GM12875 (cell line): ENCODE data around the gene LEUTX.
"Not testable (repeated sequence)": the region's sequence is repeated elsewhere in the genome, so short reads cannot be mapped to it uniquely, and the experiment has no call there.

Experiments used
- H3K4me3 ChIP-seq: one replicate; pipeline ENCODE4 v1.5.1; 2011; ENCODE audit warnings: low read depth, low read length, control low read depth
- CTCF ChIP-seq: IDR thresholded peaks from 2 replicates; pipeline ENCODE4 v1.5.1; 2011; ENCODE audit warnings: low read depth, mild to moderate bottlenecking, control low read depth, inconsistent platforms, low read length, moderate library complexity, borderline replicate concordance; ENCODE audit not compliant: insufficient read depth

Gene LEUTX

GRCh38 chr19:39802958-39803357 lies 24.3 kb downstream of the LEUTX start:
- TF ChIP-seq CTCF = no peak
- no peak overlapping the region for H3K4me3 ChIP-seq

DNA sequence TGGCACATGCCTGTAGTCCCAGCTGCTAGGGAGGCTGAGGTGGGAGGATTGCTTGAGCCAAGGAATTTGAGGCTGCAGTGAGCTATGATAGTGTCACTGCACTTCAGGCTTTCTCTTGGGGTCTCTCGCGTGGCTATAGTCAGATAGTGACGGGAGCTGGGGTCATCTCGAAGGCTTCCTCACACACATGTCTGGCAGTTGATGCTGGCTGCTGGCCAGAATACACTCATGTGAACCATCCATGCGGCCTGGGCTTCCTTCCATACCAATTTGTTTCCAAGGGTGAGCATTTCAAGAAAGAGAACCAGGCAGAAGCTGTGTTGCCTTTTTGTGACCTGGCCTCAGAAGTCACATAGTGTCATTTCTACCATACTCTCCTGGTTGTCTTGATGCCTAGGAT lies 26.4 kb downstream of the LEUTX start:
- no peak overlapping the region for H3K4me3 ChIP-seq
- TF ChIP-seq CTCF = no peak

- no peak overlapping the region for H3K4me3 ChIP-seq
- no peak for TF ChIP-seq CTCF
These were observed 29.3 kb downstream of the LEUTX start for GRCh38 chr19:39807846-39808364.

GRCh38 chr19:39808688-39809087 lies 30.0 kb downstream of the LEUTX start:
- not testable (repeated sequence) for H3K4me3 ChIP-seq

GRCh38 chr19:39809368-39809767 lies 30.7 kb downstream of the LEUTX start:
- no peak for TF ChIP-seq CTCF
- no peak overlapping the region for H3K4me3 ChIP-seq

DNA sequence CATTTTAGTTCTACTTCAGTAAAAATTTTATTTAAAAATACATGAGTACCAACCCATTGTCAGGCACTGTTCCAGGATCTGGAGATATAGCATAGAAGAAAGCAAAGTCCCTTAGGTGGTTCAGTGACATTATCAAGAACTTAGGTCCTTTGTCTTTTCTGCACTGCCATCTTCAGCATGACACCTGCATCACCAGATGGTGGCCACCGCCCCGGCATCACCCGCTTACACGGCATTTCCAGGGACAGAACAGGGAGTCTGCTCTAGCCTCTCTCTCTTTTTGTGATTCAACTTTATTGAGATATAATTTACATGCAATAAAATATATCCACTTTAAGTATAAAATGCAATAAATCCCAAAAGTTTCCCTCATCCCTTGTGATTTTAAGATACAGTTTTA lies 31.8 kb downstream of the LEUTX start:
- no peak for TF ChIP-seq CTCF
- no peak overlapping the region for H3K4me3 ChIP-seq

GRCh38 chr19:39811064-39811463 lies 32.4 kb downstream of the LEUTX start:
- TF ChIP-seq CTCF = no peak

More at GRCh38 chr19:39811064-39811463, 32.4 kb downstream of the LEUTX start:
- H3K4me3 ChIP-seq = no peak overlapping the region
